HepG2 (cell line): ENCODE results near the gene PTS. TPM values are rescaled to one million over a fixed set of nuclear protein-coding genes. Genes with fewer than 3 reads are reported as not detected.

Experiments used
- ATF3 ChIP-seq: sonication (generic); formaldehyde crosslinking; IDR thresholded peaks from 2 replicates; pipeline ENCODE4 v1.4.0; 2020; ENCODE audit warnings: missing genetic modification reagents
- ATF7 ChIP-seq, 2 experiments: fragments of 450-650 bp in 1 of 2; sonication (generic) in 1 of 2; formaldehyde crosslinking in 1 of 2; IDR thresholded peaks; 2 replicates each; pipeline versions ENCODE4 v1.4.0 to v1.6.1; 2016 to 2020; ENCODE audit warnings: antibody characterized with exemption in 1 of 2, mild to moderate bottlenecking in 1 of 2, missing genetic modification reagents in 1 of 2
- EZH2 ChIP-seq: conservative IDR thresholded peaks from 2 replicates; pipeline ENCODE4 v1.6.1; 2012; ENCODE audit warnings: mild to moderate bottlenecking, low read depth, low read length, moderate library complexity
- GMEB2 ChIP-seq: IDR thresholded peaks from 2 replicates; pipeline ENCODE4 v1.6.1; 2016; ENCODE audit warnings: missing biosample characterization, missing genetic modification reagents, low read depth
- HIVEP1 ChIP-seq: sonication (generic); formaldehyde crosslinking; IDR thresholded peaks from 2 replicates; pipeline ENCODE4 v1.4.0; 2020; ENCODE audit warnings: mild to moderate bottlenecking, missing genetic modification reagents
- KLF12 ChIP-seq: sonication (generic); formaldehyde crosslinking; IDR thresholded peaks from 2 replicates; pipeline ENCODE4 v1.4.0; 2020; ENCODE audit warnings: missing genetic modification reagents, borderline replicate concordance
- KLF6 ChIP-seq: IDR thresholded peaks from 2 replicates; pipeline ENCODE4 v1.8.0; 2016; ENCODE audit warnings: missing biosample characterization, missing genetic modification reagents
- MXI1 ChIP-seq: IDR thresholded peaks from 3 replicates; pipeline ENCODE4 v1.6.1; 2012; ENCODE audit warnings: low read depth, low read length, inconsistent platforms, borderline replicate concordance
- MYNN ChIP-seq: sonication (generic); formaldehyde crosslinking; IDR thresholded peaks from 2 replicates; pipeline ENCODE4 v1.4.0; 2020; ENCODE audit warnings: mild to moderate bottlenecking, low read depth, missing genetic modification reagents
- REXO4 ChIP-seq: sonication (generic); formaldehyde crosslinking; IDR thresholded peaks from 2 replicates; pipeline ENCODE4 v1.8.0; 2022; ENCODE audit warnings: missing genetic modification reagents, mild to moderate bottlenecking, borderline replicate concordance
- THAP9 ChIP-seq: sonication (generic); formaldehyde crosslinking; IDR thresholded peaks from 2 replicates; pipeline ENCODE4; 2020; ENCODE audit warnings: missing genetic modification reagents, mild to moderate bottlenecking, borderline replicate concordance
- ZFP1 ChIP-seq: IDR thresholded peaks from 2 replicates; pipeline ENCODE4 v1.6.1; 2016
- ZMYM3 ChIP-seq: sonication (generic); formaldehyde crosslinking; IDR thresholded peaks from 2 replicates; pipeline ENCODE4 v1.5.1; 2020; ENCODE audit warnings: mild to moderate bottlenecking, missing genetic modification reagents
- ZNF207 ChIP-seq: fragments of 450-650 bp; IDR thresholded peaks from 2 replicates; pipeline ENCODE4 v1.6.1; 2016; ENCODE audit warnings: antibody characterized with exemption, borderline replicate concordance
- ZNF274 ChIP-seq: sonication (generic); formaldehyde crosslinking; IDR thresholded peaks from 2 replicates; pipeline ENCODE4 v1.5.1; 2020; ENCODE audit warnings: mild to moderate bottlenecking, missing genetic modification reagents
- ZNF275 ChIP-seq: sonication (generic); formaldehyde crosslinking; IDR thresholded peaks from 2 replicates; pipeline ENCODE4 v1.8.0; 2022; ENCODE audit warnings: missing genetic modification reagents, mild to moderate bottlenecking, inconsistent platforms, borderline replicate concordance
- ZNF496 ChIP-seq: sonication (generic); formaldehyde crosslinking; IDR thresholded peaks from 2 replicates; pipeline ENCODE4 v1.8.1; 2023; ENCODE audit warnings: mild to moderate bottlenecking, moderate library complexity, missing genetic modification reagents; ENCODE audit not compliant: insufficient replicate concordance
- ZNF513 ChIP-seq: sonication (generic); formaldehyde crosslinking; conservative IDR thresholded peaks from 2 replicates; pipeline ENCODE4 v1.5.0; 2020; ENCODE audit warnings: missing genetic modification reagents
- ZNF557 ChIP-seq: sonication (generic); formaldehyde crosslinking; IDR thresholded peaks from 2 replicates; pipeline ENCODE4 v1.4.0; 2020; ENCODE audit warnings: missing genetic modification reagents
- ZNF749 ChIP-seq: sonication (generic); formaldehyde crosslinking; IDR thresholded peaks from 2 replicates; pipeline ENCODE4 v1.8.0; 2022; ENCODE audit warnings: mild to moderate bottlenecking, missing genetic modification reagents, moderate library complexity, borderline replicate concordance
- ZNF792 ChIP-seq: IDR thresholded peaks from 2 replicates; pipeline ENCODE4 v1.6.1; 2016
- polyA plus RNA-seq, 8 experiments: library from polyadenylated mRNA; depleted of rRNA in 3 of 8; stranded (reverse) in 7 of 8; unstranded in 1 of 8; fragments of >200 nt; fragmentation: Illumina TruSeq in 4 of 8; extraction: Trizol in 4 of 8; gene quantifications; 2 replicates each; pipeline versions ENCODE4 v1.2.1 to v1.2.3, GENCODE V29; 2011 to 2016; ENCODE audit warnings: low read depth in 4 of 8, missing spikeins in 1 of 8, mixed read lengths in 1 of 8; ENCODE audit not compliant: insufficient read depth in 1 of 8
- total RNA-seq, 5 experiments: library from RNA; depleted of rRNA; stranded (reverse); fragments of >200 nt; fragmentation: Illumina TruSeq; extraction: Trizol; gene quantifications; 2 replicates each; pipeline ENCODE4 v1.2.3, GENCODE V29; 2016; ENCODE audit warnings: low read depth in 1 of 5

PTS gene
- total and polyA plus RNA-seq, 2 of the 13 experiments (the other 11 are each of a cell fraction or from before 2014, with no cell fraction given) = 33.6 to 49.3 TPM

DNA sequence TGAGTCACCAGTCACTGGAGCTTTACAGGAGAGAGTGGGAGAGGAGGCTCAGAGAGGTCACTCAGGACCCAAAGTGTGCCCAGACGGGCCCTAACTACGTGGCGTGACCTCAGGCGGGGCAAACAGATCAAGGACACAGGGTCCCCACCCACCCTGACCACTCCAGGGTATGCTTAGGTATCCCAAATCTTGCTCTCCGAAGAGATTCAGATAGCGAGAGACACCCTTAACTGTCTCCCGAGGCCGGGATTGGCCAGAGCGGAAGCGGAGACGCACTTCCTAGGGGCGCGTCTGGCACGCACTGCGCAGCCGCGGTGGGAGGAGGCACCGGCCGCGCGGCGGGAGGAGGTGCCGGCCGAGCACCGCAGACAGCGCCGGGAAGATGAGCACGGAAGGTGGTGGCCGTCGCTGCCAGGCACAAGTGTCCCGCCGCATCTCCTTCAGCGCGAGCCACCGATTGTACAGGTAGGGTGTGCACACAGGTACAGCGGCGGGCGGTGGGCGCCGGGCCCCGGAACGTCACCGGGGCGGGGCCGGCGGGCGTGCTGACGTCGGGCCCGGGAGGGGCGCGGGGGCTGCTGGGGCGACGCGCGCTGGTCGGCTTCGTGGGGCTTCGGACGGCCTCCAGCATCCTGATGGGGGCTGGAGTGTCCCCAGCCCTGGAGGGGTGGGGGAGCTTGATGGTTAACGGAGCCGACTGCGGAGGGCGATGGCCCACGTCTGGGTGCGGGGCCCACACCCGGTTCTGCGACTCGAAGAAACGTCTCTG, at the start of gene PTS (continued):
- no peak; the same call in 1 of the 2 replicates for TF ChIP-seq HIVEP1 (CRISPR knock-in tag)
- TF ChIP-seq ZMYM3 (CRISPR knock-in tag) = peak; percentile 74
- TF ChIP-seq ZNF274 = peak; percentile 89
- TF ChIP-seq EZH2 = no peak
- TF ChIP-seq ZNF513 (CRISPR knock-in tag) = no peak
- TF ChIP-seq ZNF792 (CRISPR knock-in tag) = no peak
- no peak for TF ChIP-seq ATF7 (IDR thresholded peaks at IDR 0.05)
- TF ChIP-seq ATF7 (CRISPR knock-in tag; IDR thresholded peaks at IDR 0.05) = 0 out of 2 replicates have a peak, but pooled peaks have one; percentile 46
- no peak for TF ChIP-seq ZNF207
- no peak for TF ChIP-seq ATF3 (CRISPR knock-in tag)
- TF ChIP-seq THAP9 = peak; percentile 16; the same call in 1 of the 2 replicates
- TF ChIP-seq MXI1 = no peak
- TF ChIP-seq MYNN (CRISPR knock-in tag) = no peak
- TF ChIP-seq KLF12 (CRISPR knock-in tag) = peak; percentile 78; the same call in 1 of the 2 replicates
- TF ChIP-seq REXO4 (CRISPR knock-in tag) = no peak
- TF ChIP-seq GMEB2 = peak; percentile 74
- TF ChIP-seq KLF6 (CRISPR knock-in tag) = peak; percentile 71; the same call in 1 of the 2 replicates
- no peak for TF ChIP-seq ZNF749 (CRISPR knock-in tag)
- no peak for TF ChIP-seq ZNF496 (CRISPR knock-in tag)
- no peak; the same call in 1 of the 2 replicates for TF ChIP-seq ZNF275 (CRISPR knock-in tag)
- no peak for TF ChIP-seq ZNF557 (CRISPR knock-in tag)
- no peak for TF ChIP-seq ZFP1 (CRISPR knock-in tag)
